NCI-H2107 (cell line): Measurements from ENCODE around the gene ASTL.

Source experiments
- DNase-seq: peaks from one replicate; lab custom pipeline; 2025; lab: John Stamatoyannopoulos, UW

The ASTL gene

DNA sequence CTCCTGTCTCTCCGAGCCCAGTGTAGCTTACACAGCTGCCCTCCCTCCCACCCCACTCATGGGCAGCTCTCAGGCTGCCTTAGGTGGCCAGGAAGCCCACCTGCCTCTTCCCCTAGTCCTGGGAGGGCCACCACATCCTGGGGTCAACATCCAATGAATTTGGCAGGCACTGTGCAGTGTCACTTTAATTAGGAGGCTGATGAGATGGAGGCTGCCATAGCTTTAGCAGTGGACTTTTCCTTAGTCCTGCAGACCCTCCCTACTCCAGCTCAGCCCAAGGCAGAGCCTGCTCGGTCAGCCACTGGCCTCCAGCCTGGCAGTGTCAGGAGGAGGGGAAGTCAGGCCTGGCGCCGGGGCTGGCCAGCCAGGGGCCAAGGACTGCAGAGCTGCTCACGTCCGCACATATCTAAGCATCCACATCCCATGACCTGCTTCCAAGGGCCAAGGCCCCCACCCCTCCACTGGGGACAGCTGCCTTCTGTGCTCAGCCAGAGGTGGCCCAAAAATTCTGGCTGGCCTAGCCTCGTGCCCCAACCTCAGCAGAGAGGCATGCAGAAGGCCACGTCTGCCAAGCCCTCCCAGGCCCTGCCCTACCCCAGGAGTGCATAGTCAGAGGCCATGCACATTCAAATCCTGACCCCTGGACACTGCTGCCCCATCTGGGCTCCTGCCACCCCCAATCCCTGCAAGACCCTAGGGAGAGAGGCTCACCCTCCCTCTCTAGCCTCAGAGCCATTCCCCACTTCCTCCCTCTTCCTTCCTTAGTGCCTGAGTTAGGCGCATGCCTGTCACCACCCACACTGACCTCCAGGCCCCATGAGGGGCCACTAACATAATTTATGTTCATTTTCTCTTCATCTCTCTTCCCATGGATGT lies 55.0 kb downstream of the ASTL start:
- DNase-seq, result no peak

DNA sequence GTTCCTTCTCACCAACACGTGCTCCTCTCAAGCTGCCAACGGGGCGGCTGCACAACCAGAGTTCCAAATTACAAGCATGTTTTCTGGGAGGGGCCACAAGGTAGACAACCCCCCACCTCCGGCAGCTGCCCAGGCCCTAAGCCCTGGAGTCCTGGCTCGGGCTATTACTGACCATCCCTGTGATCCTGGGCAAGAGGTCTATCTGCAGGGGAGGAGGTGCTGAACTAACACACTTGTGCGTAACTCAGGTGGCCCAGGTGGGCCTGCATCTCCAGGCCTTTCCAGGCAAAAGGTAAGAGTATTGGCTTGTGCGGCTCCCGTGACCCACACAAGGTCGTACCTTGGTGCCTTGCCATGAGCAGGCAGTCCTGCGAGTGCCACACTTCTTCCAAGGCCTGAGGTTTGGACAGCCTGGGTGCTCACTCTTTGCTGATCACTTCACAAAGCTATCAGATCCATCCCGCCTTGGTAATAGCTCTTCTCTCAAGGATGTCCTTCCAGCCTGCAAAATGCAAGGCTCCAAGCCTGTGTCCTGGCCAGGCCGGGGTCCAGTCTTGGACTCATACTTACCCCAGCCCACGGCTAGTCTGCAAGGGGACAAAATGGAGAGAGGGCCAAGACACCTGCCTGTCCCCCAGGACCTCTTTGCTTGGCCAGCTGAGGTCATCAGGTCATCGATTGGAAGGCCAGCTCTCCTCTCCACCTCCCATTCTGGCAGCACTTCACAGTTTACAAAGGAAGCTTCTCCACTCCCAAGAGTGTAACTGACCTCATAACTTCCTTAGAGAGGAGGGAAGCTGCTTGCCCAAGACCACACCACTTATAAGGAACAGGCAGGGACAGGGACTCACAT lies 55.9 kb downstream of the ASTL start:
- DNase-seq, result no peak

GRCh38 chr2:96081042-96081441 lies 57.3 kb downstream of the ASTL start:
- DNase-seq, result no peak

- no peak for DNase-seq
These were observed 63.0 kb downstream of the ASTL start for GRCh38 chr2:96075199-96075771.

- DNase-seq, result no peak
These were observed 64.1 kb downstream of the ASTL start for GRCh38 chr2:96074156-96074555.

GRCh38 chr2:96073170-96073775 lies 65.0 kb downstream of the ASTL start:
- no peak for DNase-seq
